ENCODE results near the gene TP53INP2. TPM values are rescaled to one million over a fixed set of nuclear protein-coding genes. Genes with fewer than 3 reads are reported as not detected.

The TP53INP2 gene
- total RNA-seq, 1 experiment from 2014 or later: 7.1 TPM

DNA sequence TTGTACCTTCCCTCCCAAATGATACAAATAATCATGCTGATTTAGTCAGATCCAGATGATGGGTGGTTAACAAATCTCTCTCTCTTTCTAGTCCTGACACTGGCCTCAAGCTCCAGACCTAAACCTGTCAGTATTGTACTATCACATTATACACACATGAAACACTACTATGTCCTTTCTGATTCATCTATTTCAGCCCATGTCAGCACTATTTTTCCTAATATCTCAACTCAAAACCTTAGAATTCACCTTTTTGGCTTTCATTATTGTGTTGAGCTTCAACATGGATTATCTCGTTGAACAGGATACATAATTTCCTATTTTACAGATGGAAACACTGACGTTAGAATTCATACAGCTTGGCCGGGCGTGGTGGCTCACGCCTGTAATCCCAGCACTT is 30.7 kb upstream of the TP53INP2 start:
- RAD21 ChIA-PET (ENCODE audit: low non-redundant PET in 1 of 2, low total read pairs in 2 of 2, uncharacterized antibody in 2 of 2, unreplicated experiment in 2 of 2): no interaction called here
- H3K79me2 ChIP-seq (ENCODE audit: insufficient read depth, low read length): peaks cover 26% of the 10 kb centered on the region
- peaks cover 7 to 12% of the 10 kb centered on the region in 2 experiments; a peak in 3 of 4 replicates for H3K4me1 ChIP-seq (ENCODE audit: control insufficient read depth in 1 of 2, insufficient read depth in 2 of 2, low read length in 2 of 2)
- H3K9me2 ChIP-seq (ENCODE audit: insufficient read depth): no peaks in the 10 kb centered on the region
- POLR2A ChIA-PET: no interaction called here
- intact Hi-C loops (cut with micrococcal nuclease): no loop called here
- H4K20me1 ChIP-seq (ENCODE audit: insufficient read depth): no peaks in the 10 kb centered on the region
- no peak overlapping the region for H3K4me3 ChIP-seq (replicated peaks in 1 of 2; ENCODE audit: low read depth in 1 of 2, low read length in 2 of 2)
- H3K36me3 ChIP-seq (ENCODE audit: control insufficient read depth in 1 of 2, insufficient read depth in 2 of 2, low read length in 2 of 2): no peaks in the 10 kb centered on the region
- no peak for ATAC-seq
- no peaks in the 10 kb centered on the region for H3K27me3 ChIP-seq (ENCODE audit: insufficient read depth, low read length)
- H3K4me2 ChIP-seq (ENCODE audit: low read length): no peak overlapping the region
- no TSS peak for BruUV-seq (replicated peaks)
- CTCF ChIA-PET: no interaction called here
- TF ChIP-seq, protein P1, sequence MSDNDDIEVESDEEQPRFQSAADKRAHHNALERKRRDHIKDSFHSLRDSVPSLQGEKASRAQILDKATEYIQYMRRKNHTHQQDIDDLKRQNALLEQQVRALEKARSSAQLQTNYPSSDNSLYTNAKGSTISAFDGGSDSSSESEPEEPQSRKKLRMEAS (IDR thresholded peaks at IDR 0.05): no peak
- TF ChIP-seq SRF (IDR thresholded peaks at IDR 0.05; ENCODE audit: low read depth) (no peak), RAD21 (IDR thresholded peaks at IDR 0.05; ENCODE audit: low read depth) (no peak)
- H2AFZ ChIP-seq (ENCODE audit: low read depth, low read length, poor library complexity, severe bottlenecking): no peak overlapping the region
- no peaks in the 10 kb centered on the region for H3K9me3 ChIP-seq (ENCODE audit: control insufficient read depth in 1 of 2, insufficient read depth in 1 of 2, low read depth in 1 of 2, low read length in 2 of 2)
- DNase-seq (ENCODE audit: low read depth, low spot score): no peak
- no peak overlapping the region for H3K9ac ChIP-seq (ENCODE audit: low read length)
- no peak overlapping the region for H3K27ac ChIP-seq (ENCODE audit: low read depth, low read length)

DNA sequence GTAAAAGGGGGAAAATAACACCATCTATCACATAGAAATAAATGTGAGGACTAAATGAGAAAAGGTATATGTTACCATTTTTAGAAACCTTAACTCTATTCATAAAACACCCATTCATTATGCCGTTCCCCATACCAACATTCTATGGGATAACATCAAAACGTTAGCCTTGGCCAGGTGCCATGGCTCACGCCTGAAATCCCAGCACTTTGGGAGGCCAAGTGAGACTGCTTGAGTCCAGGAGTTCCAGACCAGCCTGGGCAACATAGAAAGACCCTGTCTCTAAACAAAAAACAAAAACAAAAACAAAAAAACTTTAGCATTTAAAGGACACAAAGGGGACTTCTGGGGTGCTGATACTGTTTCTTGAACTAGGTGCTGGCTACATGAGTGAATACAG is 28.6 kb upstream of the TP53INP2 start:
- ChIA-PET POLR2A (no interaction called here), RAD21 (ENCODE audit: low non-redundant PET in 1 of 2, low total read pairs in 2 of 2, uncharacterized antibody in 2 of 2, unreplicated experiment in 2 of 2) (no interaction called here), CTCF (interaction anchor here (0.7 kb wide), 2 partner anchors 94 to 416 kb away, joined by 3 to 4 read pairs; no protein-coding TSS in a partner anchor)
- peak overlapping the region; percentile 76 to 87 for H3K4me3 ChIP-seq (replicated peaks in 1 of 2; ENCODE audit: low read depth in 1 of 2, low read length in 2 of 2)
- DNase-seq (ENCODE audit: low read depth, low spot score): no peak
- peaks cover 21% of the 10 kb centered on the region for H3K79me2 ChIP-seq (ENCODE audit: insufficient read depth, low read length)
- peaks cover 7 to 12% of the 10 kb centered on the region in 2 experiments; a peak in 3 of 4 replicates for H3K4me1 ChIP-seq (ENCODE audit: control insufficient read depth in 1 of 2, insufficient read depth in 2 of 2, low read length in 2 of 2)
- no peaks in the 10 kb centered on the region for H3K36me3 ChIP-seq (ENCODE audit: control insufficient read depth in 1 of 2, insufficient read depth in 2 of 2, low read length in 2 of 2)
- H3K27me3 ChIP-seq (ENCODE audit: insufficient read depth, low read length): no peaks in the 10 kb centered on the region
- H2AFZ ChIP-seq (ENCODE audit: low read depth, low read length, poor library complexity, severe bottlenecking): no peak overlapping the region
- H3K9me2 ChIP-seq (ENCODE audit: insufficient read depth): no peaks in the 10 kb centered on the region
- ATAC-seq: no peak
- intact Hi-C loops (cut with micrococcal nuclease): no loop called here
- no peaks in the 10 kb centered on the region for H3K9me3 ChIP-seq (ENCODE audit: control insufficient read depth in 1 of 2, insufficient read depth in 1 of 2, low read depth in 1 of 2, low read length in 2 of 2)
- BruUV-seq (replicated peaks): no TSS peak
- peak overlapping the region; percentile 55; the same call in 1 of the 2 replicates for H3K27ac ChIP-seq (ENCODE audit: low read depth, low read length)
- H3K4me2 ChIP-seq (ENCODE audit: low read length): peak overlapping the region; percentile 89
- H4K20me1 ChIP-seq (ENCODE audit: insufficient read depth): no peaks in the 10 kb centered on the region
- H3K9ac ChIP-seq (ENCODE audit: low read length): peak overlapping the region; percentile 75
- TF ChIP-seq CBX3 (IDR thresholded peaks at IDR 0.05; ENCODE audit: low read depth): no peak
- TF ChIP-seq, protein P2, sequence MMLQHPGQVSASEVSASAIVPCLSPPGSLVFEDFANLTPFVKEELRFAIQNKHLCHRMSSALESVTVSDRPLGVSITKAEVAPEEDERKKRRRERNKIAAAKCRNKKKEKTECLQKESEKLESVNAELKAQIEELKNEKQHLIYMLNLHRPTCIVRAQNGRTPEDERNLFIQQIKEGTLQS (IDR thresholded peaks at IDR 0.05): no peak
- TF ChIP-seq SRF (IDR thresholded peaks at IDR 0.05; ENCODE audit: low read depth): no peak
- TF ChIP-seq TCF7L2 (IDR thresholded peaks at IDR 0.05; ENCODE audit: borderline replicate concordance, extremely low read depth, insufficient read depth, insufficient read length): no peak
- TF ChIP-seq ZFX (IDR thresholded peaks at IDR 0.05): no peak
- no peak for TF ChIP-seq CEBPB (IDR thresholded peaks at IDR 0.05; ENCODE audit: low read depth)
- no peak for TF ChIP-seq REST (IDR thresholded peaks at IDR 0.05; ENCODE audit: low read depth)
- TF ChIP-seq CTCF (IDR thresholded peaks at IDR 0.05 in 2 of 3, conservative IDR thresholded peaks at IDR 0.05 in 1 of 3; ENCODE audit: borderline replicate concordance in 1 of 3, insufficient read depth in 1 of 3, low read depth in 2 of 3, low read length in 2 of 3): no peak
- no peak for TF ChIP-seq YY1 (IDR thresholded peaks at IDR 0.05; ENCODE audit: extremely low read depth, insufficient replicate concordance, low read depth, low read length)
- TF ChIP-seq EZH2 (IDR thresholded peaks at IDR 0.05): no peak
- TF ChIP-seq SP1 (IDR thresholded peaks at IDR 0.05; ENCODE audit: low read depth): no peak
- no peak for TF ChIP-seq SIN3A (IDR thresholded peaks at IDR 0.05; ENCODE audit: low read depth)

Measured in HCT116 (cell line).